ENCODE measurements around the gene MDGA2. TPM values are rescaled to one million over a fixed set of nuclear protein-coding genes. Genes with fewer than 3 reads are reported as not detected.

MDGA2 gene
- total RNA-seq = 0.59 TPM in 1 of 2 replicates, not detected in the other

DNA sequence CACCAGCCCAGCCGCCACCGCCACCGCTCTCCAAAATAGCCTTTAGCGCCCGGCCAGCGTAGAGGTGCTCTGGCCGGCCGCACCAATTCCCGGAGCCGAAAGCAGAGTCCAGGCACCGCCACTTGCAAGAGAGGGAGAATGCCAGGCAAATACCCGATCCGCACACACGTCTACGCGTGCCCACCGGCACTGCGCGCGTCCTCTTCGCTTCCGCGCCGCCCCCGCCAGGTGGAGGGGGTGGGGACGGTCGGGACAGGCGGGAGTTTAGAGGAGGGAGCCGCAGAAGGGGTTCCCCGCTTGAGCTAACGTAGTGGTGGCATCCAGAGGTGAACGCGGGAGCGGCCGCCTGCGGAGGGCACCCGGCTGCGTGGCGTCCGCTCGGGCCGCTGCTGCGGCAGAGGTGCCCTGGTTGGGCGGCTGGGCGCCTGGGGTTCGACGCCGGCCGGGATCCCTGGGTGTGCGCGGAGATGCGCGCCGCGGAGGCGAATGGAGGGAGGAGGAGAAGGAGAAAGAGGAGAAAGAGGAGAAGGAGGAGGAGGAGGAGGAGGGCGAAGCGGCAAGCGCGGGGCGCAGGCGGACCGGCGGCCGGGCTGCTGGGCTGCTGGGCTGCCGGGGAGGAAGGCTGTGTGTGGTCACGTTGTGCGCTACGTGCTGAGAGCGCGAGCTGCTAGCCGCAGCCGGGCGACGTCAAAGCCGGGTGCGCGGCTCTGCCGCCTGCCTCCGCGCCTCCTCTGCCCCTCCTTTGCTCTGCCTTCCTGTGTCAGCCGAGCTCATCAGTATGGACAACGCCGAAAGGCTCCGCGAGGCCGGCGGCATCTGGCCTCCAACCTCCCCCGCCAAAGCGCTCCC lies at the start of gene MDGA2:
TSS of gene MDGA2 (minus strand) at position 140 of the 849 bp plus-strand sequence.

All from smooth muscle cell of the umbilical artery (primary cell).